ENCODE results near the gene FGF4.

Gene FGF4

DNA sequence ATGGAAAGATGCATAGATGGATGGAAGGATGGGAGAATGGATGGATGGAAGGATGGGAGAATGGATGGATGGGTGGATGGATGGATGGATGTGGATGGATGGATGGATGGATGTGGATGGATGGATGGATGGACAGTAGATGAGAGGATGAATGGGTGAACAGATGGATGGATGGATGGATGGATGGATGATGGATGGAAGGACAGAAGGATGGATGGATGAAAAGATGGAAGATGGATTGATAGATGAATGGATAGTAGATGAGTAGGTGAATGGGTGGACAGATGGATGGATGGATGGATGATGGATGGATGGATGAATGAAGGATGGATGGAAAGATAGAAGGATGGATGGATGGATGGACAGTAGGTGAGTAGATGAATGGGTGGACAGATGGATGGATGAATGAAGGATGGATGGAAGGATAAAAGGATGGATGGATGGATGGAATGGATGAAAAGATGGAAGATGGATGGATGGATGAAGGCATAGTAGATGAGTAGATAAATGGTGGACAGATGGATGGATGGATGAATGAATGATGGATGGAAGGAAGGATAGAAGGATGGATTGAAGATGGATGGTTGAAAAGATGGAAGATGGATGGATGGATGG lies 28.6 kb upstream of the FGF4 start:
- Histone ChIP-seq H3K4me1 (ENCODE audit: control insufficient read depth, insufficient read depth, low read length) (peaks cover 2% of the 10 kb centered on the region), H3K9me3 (ENCODE audit: control insufficient read depth, insufficient read depth, low read length) (no peaks in the 10 kb centered on the region), H3K9ac (ENCODE audit: low read depth, low read length) (no peak overlapping the region), H3K36me3 (ENCODE audit: control insufficient read depth, insufficient read depth, low read length) (no peaks in the 10 kb centered on the region), H3K27me3 (ENCODE audit: control insufficient read depth, insufficient read depth, low read length) (peaks cover 5% of the 10 kb centered on the region), H3K4me3 (ENCODE audit: low read depth, low read length) (no peak overlapping the region)

DNA sequence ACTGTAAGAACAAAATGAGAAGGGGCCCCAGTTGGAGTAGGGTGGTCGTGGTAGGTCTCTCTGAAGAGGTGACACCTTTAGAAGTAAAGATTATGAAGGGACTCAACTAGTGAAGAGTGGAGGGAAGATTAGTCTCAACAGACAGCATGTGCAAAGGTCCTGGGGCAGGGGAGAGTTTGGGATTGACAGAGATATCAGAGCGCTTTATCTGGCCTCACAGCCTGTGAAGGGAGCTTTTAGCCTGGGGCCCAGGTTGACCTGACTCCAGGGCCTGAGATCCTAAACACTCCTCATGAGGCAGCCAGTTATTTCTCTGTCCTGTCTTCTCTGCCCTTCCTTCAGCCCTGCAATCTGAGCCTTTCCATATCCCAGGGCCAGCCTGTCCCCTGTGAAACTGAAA lies 27.9 kb upstream of the FGF4 start:
- Histone ChIP-seq H3K4me1 (ENCODE audit: control insufficient read depth, insufficient read depth, low read length) (no peaks in the 10 kb centered on the region), H3K36me3 (ENCODE audit: control insufficient read depth, insufficient read depth, low read length) (no peaks in the 10 kb centered on the region), H3K27me3 (ENCODE audit: control insufficient read depth, insufficient read depth, low read length) (peaks cover under 1% of the 10 kb centered on the region), H3K9ac (ENCODE audit: low read depth, low read length) (no peak overlapping the region), H3K4me3 (ENCODE audit: low read depth, low read length) (no peak overlapping the region), H3K9me3 (ENCODE audit: control insufficient read depth, insufficient read depth, low read length) (no peaks in the 10 kb centered on the region)

DNA sequence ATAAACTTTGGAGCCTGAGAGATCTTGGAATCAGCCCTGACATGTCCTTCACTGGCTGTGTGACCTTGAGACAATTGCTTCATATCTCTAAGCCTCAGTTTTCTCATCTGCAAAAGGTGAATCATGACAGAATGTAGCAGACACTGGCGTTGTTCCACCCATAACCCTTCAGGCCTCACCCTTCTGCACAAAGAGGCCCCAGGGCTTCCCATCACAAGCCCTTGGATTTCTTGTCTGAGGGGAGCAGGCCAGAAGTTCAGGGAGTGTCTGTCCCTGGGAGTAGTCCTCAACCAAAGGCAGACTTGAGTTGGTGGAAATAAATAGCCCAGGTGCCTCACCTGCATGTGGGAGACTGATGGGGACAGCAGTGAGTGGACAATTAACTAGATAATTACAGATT lies 27.4 kb upstream of the FGF4 start:
- no peak overlapping the region for H3K4me3 ChIP-seq (ENCODE audit: low read depth, low read length)
- H3K9ac ChIP-seq (ENCODE audit: low read depth, low read length), result no peak overlapping the region
- no peaks in the 10 kb centered on the region for H3K36me3 ChIP-seq (ENCODE audit: control insufficient read depth, insufficient read depth, low read length)
- no peaks in the 10 kb centered on the region for H3K9me3 ChIP-seq (ENCODE audit: control insufficient read depth, insufficient read depth, low read length)
- no peaks in the 10 kb centered on the region for H3K27me3 ChIP-seq (ENCODE audit: control insufficient read depth, insufficient read depth, low read length)
- no peaks in the 10 kb centered on the region for H3K4me1 ChIP-seq (ENCODE audit: control insufficient read depth, insufficient read depth, low read length)

DNA sequence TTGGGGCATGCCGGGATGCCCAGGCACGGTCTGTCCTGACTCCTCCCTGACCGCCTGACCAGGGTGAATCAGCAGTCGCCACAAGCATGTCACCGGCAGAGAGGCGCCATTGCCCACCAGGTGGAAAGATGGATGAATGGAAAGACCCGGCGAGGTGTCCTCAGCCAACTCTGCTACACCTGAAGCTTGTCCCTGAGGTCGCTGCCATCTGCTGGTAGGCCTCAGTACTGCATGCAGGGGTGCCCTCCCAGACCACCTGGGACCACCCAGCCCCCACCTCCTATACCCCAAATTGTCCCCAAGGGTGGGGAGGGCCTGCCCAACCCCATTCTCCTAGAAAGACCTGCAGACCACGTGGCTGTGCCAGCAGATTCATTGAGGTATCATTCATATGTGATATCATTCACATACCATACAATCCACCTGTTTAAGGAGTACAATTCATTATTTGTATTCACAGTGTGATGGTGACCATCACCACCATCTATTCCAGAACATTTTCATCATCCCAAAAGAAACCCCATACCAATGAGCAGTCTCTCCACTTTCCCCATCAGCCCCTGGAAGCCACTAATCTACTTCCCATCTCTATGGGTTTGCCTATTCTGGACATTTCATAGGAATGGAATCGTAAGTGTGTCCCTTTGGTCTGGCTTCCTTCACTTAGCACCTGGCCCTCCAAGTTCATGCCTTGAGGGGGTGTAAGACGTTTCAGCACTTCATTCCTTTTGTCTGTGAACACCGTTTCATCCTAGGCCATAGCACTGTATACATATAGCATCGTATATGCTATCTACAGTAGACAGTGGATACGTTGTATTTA lies 26.6 kb upstream of the FGF4 start:
- no peak overlapping the region for H3K4me3 ChIP-seq (ENCODE audit: low read depth, low read length)
- no peaks in the 10 kb centered on the region for H3K4me1 ChIP-seq (ENCODE audit: control insufficient read depth, insufficient read depth, low read length)
- no peaks in the 10 kb centered on the region for H3K36me3 ChIP-seq (ENCODE audit: control insufficient read depth, insufficient read depth, low read length)
- H3K9me3 ChIP-seq (ENCODE audit: control insufficient read depth, insufficient read depth, low read length), result no peaks in the 10 kb centered on the region
- H3K27me3 ChIP-seq (ENCODE audit: control insufficient read depth, insufficient read depth, low read length), result no peaks in the 10 kb centered on the region
- no peak overlapping the region for H3K9ac ChIP-seq (ENCODE audit: low read depth, low read length)

DNA sequence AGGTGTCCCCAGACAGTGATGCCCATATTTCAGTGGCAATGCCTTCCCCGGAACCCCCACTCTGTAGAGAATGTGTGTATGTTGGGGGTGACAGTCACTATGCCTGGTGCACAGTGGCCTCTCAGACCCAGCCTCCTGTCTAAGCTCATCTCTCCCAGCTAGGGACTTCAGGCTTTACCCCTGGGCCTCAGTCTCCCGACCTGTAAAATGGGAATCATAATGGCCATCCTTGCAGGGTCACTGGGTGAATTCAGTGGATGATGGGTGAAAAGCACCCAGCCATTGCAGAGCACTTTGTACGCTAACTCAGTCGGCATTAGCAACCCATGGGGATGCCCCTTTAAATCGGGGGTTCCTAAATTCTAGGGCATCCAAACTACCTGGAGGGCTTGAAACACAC lies 25.1 kb upstream of the FGF4 start:
- H3K4me1 ChIP-seq (ENCODE audit: control insufficient read depth, insufficient read depth, low read length), result no peaks in the 10 kb centered on the region
- no peak overlapping the region for H3K4me3 ChIP-seq (ENCODE audit: low read depth, low read length)
- no peaks in the 10 kb centered on the region for H3K27me3 ChIP-seq (ENCODE audit: control insufficient read depth, insufficient read depth, low read length)
- H3K9ac ChIP-seq (ENCODE audit: low read depth, low read length), result no peak overlapping the region
- H3K36me3 ChIP-seq (ENCODE audit: control insufficient read depth, insufficient read depth, low read length), result no peaks in the 10 kb centered on the region
- H3K9me3 ChIP-seq (ENCODE audit: control insufficient read depth, insufficient read depth, low read length), result no peaks in the 10 kb centered on the region

DNA sequence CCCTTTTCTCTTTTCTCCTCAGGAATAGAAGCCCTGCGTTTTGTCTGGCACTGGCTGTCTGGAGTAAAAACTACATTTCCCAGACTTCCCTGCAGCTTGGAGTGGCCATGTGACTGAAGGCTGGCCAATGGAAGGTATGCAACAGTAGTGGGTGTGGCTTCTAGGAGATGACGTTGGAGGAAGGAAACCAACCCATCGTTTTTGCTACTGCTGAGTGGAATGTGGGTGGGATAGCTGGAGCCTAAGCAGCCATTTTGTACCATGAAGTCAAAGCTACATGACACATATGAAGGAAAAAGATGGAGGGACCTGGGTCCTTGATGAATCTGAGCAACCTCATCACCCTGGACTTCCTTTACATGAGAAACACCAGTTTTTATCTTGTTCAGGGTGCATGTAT lies 24.4 kb upstream of the FGF4 start:
- no peaks in the 10 kb centered on the region for H3K27me3 ChIP-seq (ENCODE audit: control insufficient read depth, insufficient read depth, low read length)
- H3K9me3 ChIP-seq (ENCODE audit: control insufficient read depth, insufficient read depth, low read length), result no peaks in the 10 kb centered on the region

DNA sequence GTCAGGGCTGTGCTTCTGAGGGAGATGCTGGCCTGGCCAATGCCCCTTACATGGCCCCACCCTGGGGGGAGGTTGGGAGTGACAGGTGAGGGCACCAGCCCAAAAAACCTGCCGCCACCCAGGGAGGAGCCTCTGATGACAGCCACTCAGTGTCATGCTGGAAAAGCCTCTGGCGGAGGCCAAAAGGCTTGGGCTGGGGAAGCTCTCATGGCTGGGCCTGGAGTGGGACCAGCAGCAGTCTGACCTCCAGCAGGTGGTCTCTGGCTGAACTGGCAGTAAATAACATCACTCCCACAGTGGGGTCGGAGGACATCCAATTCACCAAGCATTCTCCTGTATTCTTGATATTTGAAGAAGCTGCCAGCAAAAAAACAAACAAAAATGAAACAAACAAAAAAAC lies 24.0 kb upstream of the FGF4 start:
- Histone ChIP-seq H3K27me3 (ENCODE audit: control insufficient read depth, insufficient read depth, low read length) (no peaks in the 10 kb centered on the region), H3K9me3 (ENCODE audit: control insufficient read depth, insufficient read depth, low read length) (no peaks in the 10 kb centered on the region), H3K4me1 (ENCODE audit: control insufficient read depth, insufficient read depth, low read length) (no peaks in the 10 kb centered on the region), H3K9ac (ENCODE audit: low read depth, low read length) (no peak overlapping the region), H3K4me3 (ENCODE audit: low read depth, low read length) (no peak overlapping the region), H3K36me3 (ENCODE audit: control insufficient read depth, insufficient read depth, low read length) (no peaks in the 10 kb centered on the region)

More for the DNA sequence above, 24.4 kb upstream of the FGF4 start:
- Histone ChIP-seq H3K36me3 (ENCODE audit: control insufficient read depth, insufficient read depth, low read length) (no peaks in the 10 kb centered on the region), H3K4me3 (ENCODE audit: low read depth, low read length) (no peak overlapping the region), H3K4me1 (ENCODE audit: control insufficient read depth, insufficient read depth, low read length) (no peaks in the 10 kb centered on the region), H3K9ac (ENCODE audit: low read depth, low read length) (no peak overlapping the region)

DNA sequence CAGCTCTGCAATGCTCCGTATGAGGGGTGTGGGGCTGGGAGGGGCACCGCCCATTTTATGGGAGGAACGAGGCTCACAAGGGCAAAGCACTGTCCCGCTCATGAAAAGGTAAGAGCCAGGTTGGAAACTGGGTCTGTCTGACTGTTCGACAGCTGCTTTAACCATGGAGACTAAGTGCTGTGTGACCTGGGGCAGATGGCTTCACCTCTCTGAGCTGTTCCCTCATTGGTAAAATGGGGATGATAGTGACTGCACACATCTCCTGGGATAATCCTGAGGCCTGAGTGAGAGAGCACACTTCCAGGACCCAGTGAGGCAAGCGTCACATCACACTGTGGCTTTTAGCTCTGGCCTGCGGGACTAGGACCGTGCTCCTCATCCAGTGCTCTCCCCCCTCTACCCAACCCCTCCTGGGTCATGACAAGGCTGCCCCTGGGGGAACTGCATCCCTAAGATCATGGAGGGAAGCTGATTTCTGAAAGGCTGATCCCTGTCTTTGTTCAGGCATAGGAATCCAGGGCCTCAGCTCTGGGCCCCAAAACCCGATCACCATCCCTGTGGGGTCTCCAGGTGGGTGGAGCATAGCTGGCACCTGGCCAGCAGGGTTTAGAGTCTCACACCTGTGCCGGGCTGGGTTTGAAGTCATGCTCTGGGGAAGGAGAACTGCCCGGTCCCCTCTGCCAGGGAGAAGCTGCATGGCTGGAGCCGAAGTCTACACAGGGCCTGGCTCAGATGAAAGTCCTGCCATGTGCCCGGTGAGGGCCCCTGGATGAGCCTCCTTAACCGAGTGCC lies 22.8 kb upstream of the FGF4 start:
- H3K9me3 ChIP-seq (ENCODE audit: control insufficient read depth, insufficient read depth, low read length), result no peaks in the 10 kb centered on the region
- no peaks in the 10 kb centered on the region for H3K27me3 ChIP-seq (ENCODE audit: control insufficient read depth, insufficient read depth, low read length)
- H3K9ac ChIP-seq (ENCODE audit: low read depth, low read length), result no peak overlapping the region
- no peak overlapping the region for H3K4me3 ChIP-seq (ENCODE audit: low read depth, low read length)
- H3K4me1 ChIP-seq (ENCODE audit: control insufficient read depth, insufficient read depth, low read length), result no peaks in the 10 kb centered on the region
- H3K36me3 ChIP-seq (ENCODE audit: control insufficient read depth, insufficient read depth, low read length), result no peaks in the 10 kb centered on the region

DNA sequence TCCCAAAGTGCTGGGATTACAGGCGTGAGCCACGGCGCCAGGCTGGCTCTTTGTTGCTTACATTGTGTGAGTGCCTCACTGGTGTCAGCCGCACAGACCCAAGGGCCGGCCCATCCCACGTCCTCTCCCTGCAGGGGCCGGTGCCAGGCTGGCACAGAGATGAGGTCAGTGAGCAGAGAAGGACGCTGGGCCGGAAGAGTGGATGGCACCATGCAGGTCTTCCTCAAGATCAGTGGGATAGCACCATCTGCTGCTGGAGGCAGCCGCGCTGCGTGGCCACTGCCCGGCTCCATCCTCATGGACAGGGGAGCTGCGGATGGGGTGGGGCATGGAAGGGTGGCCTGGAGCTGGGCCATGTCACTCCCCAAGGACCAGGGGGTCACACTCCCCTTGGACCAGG lies 22.0 kb upstream of the FGF4 start:
- H3K9me3 ChIP-seq (ENCODE audit: control insufficient read depth, insufficient read depth, low read length), result no peaks in the 10 kb centered on the region
- no peaks in the 10 kb centered on the region for H3K36me3 ChIP-seq (ENCODE audit: control insufficient read depth, insufficient read depth, low read length)
- no peak overlapping the region for H3K9ac ChIP-seq (ENCODE audit: low read depth, low read length)
- H3K4me3 ChIP-seq (ENCODE audit: low read depth, low read length), result no peak overlapping the region
- H3K4me1 ChIP-seq (ENCODE audit: control insufficient read depth, insufficient read depth, low read length), result no peaks in the 10 kb centered on the region
- H3K27me3 ChIP-seq (ENCODE audit: control insufficient read depth, insufficient read depth, low read length), result no peaks in the 10 kb centered on the region

DNA sequence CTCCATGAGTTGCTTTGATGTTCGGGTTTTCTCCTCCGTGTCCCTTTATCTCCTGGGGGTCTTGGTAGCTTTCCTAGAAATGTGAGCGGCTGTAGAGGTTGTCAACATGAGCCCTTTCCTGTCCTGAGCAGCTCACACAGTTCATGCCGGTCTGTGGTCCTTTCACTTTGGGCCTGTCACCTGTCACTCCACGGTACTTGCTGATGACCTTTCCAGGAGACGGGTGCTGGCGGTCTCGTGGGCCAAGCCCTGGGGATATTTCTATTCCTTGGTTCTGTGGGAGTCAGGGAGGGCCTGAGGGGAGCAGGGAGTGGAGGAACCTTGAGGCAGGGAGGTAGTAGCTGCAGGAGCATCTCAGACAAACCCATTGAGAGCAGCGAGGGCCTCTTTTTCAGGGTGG lies 20.9 kb upstream of the FGF4 start:
- H3K4me3 ChIP-seq (ENCODE audit: low read depth, low read length), result no peak overlapping the region
- no peaks in the 10 kb centered on the region for H3K36me3 ChIP-seq (ENCODE audit: control insufficient read depth, insufficient read depth, low read length)
- no peaks in the 10 kb centered on the region for H3K9me3 ChIP-seq (ENCODE audit: control insufficient read depth, insufficient read depth, low read length)
- H3K9ac ChIP-seq (ENCODE audit: low read depth, low read length), result no peak overlapping the region
- H3K4me1 ChIP-seq (ENCODE audit: control insufficient read depth, insufficient read depth, low read length), result no peaks in the 10 kb centered on the region
- no peaks in the 10 kb centered on the region for H3K27me3 ChIP-seq (ENCODE audit: control insufficient read depth, insufficient read depth, low read length)

DNA sequence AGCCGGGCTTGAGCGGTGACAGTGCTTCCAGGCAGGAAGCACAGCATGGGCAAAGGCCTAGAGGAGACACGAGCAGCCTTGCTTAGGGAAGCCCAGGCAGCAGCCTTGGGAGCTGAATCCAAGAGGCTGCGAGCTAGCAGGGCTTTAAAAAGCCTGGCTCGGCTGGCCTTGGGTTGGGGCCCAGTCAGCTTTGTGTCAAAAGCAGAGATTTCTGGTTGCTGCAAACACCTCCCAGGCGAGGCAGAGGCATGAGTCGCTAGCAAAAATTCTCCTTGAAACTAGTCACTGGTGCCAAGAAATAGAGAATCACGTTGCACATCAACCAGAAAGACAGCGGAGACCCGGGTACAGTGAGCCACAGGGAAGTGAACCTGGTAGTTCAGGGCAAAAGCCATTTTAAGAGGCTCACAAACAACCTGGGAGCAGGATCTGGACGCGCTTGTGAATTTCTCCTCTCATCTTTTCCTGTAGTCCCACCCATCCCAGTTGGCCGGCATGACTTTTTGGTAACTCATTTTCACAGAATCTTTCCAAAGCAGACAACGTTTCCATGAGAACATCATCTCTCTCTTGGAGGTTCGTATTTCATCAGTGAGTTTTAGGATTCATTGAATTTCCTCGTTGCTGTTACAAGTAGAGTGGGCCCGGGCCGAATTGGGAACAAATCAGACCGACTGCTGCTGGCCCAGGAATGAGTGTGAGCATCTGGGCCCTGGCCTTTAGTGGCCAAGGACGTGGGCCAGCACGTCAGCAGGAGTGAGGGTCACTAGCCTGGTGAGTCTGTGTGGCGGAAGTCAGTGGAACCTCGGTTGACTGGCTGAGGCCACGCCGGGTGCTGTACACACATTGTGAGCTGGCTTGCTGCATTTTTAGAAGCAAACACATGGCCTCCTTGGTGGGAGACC lies 16.4 kb upstream of the FGF4 start:
- Histone ChIP-seq H3K27me3 (ENCODE audit: control insufficient read depth, insufficient read depth, low read length) (no peaks in the 10 kb centered on the region), H3K4me1 (ENCODE audit: control insufficient read depth, insufficient read depth, low read length) (no peaks in the 10 kb centered on the region), H3K9ac (ENCODE audit: low read depth, low read length) (no peak overlapping the region), H3K4me3 (ENCODE audit: low read depth, low read length) (no peak overlapping the region), H3K36me3 (ENCODE audit: control insufficient read depth, insufficient read depth, low read length) (no peaks in the 10 kb centered on the region), H3K9me3 (ENCODE audit: control insufficient read depth, insufficient read depth, low read length) (no peaks in the 10 kb centered on the region)

Data from iPS-15b (cell line).